ENCODE data around the gene OPN3.

Gene OPN3

DNA sequence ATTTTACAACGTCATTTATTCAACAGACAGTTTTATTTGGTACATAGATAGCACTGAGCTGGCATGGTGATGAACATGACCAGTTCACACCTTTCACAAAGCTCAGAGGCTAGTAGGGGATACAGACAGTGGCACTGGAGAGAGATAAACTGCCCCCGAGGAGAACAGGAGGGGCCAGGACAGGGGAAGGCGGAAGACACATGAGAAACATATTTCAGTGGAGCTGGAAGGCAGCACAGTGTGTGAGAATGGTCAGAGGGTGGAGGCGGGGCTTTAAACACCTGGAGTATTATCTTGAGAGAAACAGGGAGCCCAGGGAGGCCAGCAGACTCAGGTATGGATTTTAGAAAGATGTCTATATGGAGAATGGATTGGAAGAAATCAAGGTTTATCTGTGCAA lies 49.5 kb downstream of the OPN3 start:
- no peak for DNase-seq (ENCODE audit: low read depth in 2 of 2)

DNA sequence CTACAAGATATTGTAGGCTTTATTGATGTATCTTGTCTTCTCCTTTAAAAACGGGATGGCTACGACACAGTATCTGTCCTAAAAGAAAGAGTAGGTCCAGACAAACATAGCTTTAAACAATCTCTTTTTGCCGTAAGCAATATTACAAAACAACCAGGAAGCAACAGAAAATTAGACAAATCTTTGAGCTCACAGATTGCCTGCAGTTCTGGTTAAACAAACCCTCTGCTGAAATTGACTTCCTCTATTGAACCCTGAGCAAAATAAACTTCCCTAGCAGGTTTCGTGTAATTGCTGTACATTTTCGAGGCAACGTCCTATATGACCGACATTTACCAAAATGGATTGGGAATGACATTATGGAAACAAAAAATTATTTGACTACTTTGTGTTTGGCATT lies 50.6 kb downstream of the OPN3 start:
- no peak for DNase-seq (ENCODE audit: low read depth in 2 of 2)

DNA sequence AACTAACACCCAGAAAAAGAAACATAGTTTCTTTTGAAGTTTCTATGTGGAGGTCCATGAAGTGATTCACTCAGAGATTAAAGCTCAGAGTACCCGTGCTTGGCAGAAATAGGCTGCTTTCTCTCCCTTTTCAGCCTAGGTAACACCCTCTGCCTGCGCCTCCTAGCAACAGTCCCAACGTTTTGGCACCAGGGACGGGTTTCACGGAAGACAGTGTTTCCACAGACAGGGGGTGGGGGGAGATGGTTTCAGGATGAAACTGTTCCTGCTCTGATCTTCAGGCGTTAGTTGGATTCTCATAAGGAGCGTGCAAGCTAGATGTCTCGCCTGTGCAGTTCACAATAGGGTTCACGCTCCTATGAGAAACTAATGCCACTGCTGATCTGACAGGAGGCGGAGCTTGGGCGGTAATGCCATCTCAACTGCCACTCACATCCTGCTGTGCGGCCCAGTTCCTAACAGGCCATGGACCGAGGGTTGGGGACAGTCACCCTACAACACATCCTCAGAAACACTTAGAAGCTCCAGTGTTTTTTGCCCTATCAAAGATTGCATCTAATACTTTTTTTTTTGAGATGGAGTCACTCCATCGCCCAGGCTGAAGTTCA lies 53.2 kb downstream of the OPN3 start:
- no peak for DNase-seq (ENCODE audit: low read depth in 2 of 2)

DNA sequence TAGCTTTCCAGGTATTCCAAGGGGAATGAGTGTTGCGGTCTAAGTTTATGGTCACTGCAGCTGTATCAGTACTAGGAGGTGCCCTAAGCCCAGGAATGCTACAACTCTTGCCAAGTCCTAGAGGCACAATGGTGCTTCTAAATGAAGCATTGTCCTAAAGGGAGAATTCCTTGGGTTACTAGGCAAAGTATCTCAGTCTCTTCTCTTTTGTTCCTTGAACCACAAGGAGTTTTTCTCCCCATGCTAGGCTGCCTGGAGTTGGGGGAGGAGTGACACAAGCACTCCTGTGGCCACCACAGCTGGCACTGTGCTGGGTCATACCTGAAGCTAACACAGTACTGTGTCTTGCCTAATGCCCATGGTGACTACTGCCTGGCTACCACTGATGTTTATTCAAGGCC lies 57.2 kb downstream of the OPN3 start:
- no peak for DNase-seq (ENCODE audit: low read depth in 2 of 2)

DNA sequence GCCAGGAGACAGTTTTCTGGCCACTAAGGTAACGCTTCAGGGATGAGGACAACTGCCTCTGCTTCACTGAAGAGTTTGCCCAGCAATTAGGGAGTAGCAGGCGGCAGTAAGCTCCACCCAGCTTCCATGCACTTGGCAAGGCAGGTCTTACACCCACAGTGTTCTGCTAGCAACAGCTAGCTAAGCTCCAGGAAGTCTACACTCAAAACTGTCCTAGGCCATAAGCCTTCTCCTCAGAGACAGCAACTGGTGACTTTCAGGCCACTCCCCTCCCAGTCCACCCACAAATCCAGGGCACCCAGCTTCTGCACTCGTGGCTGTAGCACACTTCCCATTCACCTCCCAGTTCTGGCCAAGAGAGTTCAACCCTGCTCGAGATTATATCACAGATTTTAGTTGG lies 60.7 kb downstream of the OPN3 start:
- no peak for DNase-seq (ENCODE audit: low read depth in 2 of 2)

DNA sequence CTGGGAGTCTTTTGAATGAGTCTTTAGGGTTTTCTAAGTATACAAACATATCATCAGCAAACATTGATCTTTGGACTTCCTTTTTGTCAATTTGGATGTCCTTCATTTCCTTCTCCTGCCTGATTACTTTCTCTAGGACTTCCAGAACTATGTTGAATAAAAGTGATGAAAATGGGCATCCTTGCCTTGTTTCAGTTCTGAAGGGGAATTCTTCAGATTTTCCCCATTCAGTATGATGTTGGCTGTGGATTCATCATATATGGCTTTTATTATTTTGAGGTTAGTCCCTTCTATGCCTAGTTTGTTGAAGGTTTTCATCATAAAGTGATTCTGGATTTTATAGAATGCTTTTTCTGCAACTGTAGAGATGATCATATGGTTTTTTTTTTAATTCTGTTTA lies 66.0 kb downstream of the OPN3 start:
- no peak for DNase-seq (ENCODE audit: low read depth in 2 of 2)

DNA sequence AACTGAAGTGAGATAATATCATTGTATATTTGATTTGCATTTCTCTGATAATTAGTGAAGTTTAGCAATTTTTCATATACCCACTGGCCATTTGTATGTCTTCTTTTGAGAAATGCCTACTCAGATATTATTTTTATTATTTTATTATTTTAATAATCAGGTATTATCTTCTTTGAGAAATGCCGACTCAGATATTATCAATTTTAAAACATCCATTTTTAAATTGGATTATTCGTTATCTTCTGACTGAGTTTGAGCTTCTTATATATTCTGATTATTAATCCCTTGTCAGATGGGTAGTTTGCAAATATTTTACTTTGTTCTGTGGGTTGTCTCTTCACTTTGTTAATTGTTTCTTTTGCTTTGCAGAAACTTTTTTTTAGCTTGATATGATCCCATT lies 70.3 kb downstream of the OPN3 start:
- DNase-seq (ENCODE audit: low read depth in 2 of 2), result no peak

DNA sequence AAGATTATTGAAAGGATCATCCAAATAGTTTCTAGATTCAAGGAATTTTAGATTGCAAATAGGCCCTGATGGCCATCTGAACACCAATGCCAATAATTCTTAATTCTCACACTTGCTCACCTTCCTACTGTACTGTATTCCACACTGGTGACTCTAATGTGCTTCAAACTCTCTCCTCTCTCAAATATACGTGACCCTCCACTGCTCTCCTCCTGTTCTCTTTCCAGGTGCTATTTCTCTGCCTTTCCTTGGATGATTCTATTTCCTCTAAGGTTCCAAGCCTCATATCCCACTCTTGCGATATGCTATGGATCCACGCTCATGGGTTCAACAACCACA lies 79.4 kb downstream of the OPN3 start:
- no peak for DNase-seq (ENCODE audit: low read depth in 2 of 2)

DNA sequence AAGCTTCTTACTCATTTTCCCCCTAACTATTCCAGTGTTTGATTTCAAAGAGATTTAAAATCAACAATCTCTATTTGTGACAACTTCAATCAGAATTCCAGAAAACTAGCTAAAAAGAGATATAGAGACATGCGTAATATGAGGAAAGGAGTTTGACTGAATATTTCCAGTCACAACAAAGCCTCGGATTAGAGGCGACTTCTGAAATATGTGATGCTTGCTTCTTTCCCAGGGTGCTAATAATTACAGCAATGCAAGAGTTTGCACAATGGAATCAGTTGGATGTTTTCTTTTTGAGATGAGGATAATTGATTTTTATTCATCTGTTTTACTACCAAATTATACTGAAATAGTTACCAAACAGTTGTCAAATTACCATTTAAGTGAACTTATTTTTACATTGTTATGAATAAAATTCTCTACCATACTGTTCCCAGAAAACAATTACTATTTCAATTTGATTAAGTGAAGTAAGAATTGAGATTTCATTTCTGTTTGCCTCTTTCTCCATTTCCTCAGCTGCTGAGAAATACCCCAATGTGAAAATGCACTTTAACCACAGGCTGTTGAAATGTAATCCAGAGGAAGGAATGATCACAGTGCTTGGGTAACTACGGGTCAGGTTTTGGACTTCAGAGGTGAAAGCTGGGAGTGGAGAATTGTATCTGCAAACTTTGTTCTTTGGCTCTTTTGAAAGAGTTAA lies 79.9 kb downstream of the OPN3 start:
- no peak for DNase-seq (ENCODE audit: low read depth in 2 of 2)

DNA sequence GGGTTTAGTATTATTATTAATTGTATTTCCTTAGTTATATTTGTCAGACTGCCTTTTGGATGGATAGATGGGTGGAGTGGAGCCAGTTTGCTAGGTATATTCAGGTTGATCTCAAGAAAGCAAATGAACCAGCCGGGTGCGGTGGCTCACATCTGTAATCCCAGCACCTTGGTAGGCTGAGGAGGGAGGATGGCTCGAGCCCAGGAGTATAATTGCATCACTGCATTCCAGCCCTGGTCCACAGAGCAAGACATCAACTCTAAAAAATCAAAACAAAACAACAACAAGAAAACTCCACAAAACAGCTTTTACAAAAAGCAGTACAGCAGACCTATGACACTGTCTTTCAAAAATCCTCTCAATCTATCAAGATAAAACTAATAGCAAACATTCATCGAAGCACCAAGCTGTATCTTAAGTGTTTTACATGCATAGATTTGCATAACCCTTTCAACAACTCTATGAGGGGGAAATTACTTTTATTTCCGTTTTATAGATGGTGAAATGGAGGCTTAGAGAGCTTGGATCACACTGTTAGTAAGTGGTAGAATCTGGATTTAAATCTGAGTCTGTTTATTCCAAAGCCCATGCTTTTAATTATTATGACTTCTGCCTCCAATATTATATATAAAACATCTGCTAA lies 82.5 kb downstream of the OPN3 start:
- no peak for DNase-seq (ENCODE audit: low read depth in 2 of 2)

DNA sequence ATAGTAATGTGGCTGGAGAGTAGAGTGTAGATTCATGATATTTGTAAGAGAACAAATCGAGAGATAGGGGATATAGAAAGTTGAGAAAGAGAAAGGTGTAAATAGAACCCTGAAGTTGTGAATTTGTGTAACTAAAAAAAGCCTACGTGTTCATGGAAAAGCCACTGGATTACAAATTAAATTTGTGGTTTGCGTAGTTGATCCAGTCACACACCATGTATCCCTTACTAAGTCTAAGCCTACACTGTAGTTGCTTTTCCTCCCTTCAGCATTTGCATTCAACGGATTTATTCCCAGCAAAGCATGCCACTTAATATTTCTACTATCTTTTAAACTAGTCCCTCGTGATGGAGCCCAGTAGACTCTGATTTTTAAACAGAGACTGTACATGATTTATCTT lies 83.1 kb downstream of the OPN3 start:
- no peak for DNase-seq (ENCODE audit: low read depth in 2 of 2)

DNA sequence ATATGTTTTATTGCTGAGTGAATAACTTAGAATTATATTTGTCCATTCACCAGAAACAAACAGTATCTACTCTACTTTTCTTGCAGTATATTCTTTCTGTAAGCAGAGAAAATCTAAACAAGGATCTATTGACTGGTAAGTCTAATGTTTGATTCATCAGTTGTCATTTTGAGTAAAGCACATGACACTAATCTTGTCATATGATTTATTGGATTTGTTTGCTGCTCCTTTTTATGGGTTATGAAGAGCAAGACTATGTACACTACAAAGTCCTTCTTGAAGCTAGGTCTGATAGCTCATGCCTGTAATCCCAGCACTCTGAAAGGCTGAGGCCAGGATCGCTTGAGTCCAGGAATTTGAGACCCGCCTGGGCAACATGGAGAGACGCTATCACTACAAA lies 84.6 kb downstream of the OPN3 start:
- no peak for DNase-seq (ENCODE audit: low read depth in 2 of 2)

DNA sequence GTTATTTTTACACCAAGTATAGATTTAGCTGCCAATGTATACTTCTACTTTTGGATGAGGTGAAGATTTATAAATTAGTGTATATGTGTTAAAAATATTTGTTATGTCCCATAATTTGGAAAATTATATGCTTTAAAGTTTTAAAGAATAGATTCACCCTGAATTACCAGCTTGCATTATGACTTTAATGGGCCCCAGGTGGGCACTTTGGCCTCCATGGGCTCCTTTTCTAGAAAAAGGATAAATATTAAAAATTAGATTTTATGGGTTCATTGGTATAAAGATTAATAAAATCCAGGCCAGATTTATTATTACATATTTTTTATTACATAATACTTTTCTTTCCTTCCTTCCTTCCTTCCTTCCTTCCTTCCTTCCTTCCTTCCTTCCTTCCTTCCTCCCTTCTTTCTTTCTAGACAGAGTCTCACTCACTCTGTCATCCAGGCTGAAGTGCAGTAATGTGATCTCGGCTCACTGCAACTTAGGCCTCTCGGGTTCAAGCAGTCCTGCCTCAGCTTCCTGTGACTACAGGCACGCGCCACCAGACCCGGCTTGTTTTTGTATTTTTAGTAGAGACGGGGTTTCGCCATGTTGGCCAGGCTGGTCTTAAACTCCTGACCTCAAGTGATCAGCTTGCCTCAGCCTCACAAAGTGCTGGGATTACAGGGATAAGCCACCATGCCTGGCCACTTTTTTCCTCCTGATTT lies 86.1 kb downstream of the OPN3 start:
- no peak for DNase-seq (ENCODE audit: low read depth in 2 of 2)

DNA sequence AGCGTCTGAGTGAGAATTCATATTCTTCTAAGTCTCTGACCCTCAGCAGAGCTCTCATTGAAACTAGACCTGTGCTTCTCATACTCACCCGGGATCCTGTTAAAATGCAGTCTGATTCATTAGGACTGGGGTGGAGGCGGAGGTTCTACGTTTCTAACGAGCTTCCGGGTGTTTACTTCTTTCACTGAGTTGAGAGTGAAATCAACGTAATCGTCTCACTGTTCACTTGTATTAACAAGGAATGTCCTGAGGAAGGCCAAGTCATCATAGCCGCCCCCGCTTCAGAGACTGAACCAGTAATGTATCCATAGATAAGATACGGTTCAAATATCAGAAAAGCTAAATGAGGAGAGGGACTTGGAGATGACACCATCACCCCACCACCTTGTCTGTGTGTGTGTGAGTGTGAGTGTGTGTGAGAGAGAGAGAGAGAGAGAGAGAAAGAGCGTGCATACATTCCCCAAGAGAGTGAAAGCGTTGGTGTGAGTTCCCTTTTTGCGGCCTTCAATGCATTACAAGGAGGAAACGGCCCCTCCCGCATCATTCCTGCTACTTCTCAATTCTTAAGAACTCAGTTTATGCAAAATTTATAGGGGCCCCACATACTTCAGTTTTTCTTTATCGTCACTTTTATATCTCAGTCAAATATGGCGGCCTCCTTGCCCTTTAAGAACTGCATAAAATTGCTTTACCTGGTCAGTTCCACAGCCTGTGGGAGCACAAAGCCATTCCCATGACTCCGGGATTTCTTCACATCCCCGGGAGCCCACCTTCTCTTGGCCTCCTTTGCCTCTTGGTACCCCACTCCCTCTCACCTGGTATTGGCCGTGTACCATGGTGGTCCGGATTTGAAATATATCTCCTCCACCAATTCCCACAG lies 88.2 kb downstream of the OPN3 start:
- DNase-seq (ENCODE audit: low read depth in 2 of 2), result no peak

DNA sequence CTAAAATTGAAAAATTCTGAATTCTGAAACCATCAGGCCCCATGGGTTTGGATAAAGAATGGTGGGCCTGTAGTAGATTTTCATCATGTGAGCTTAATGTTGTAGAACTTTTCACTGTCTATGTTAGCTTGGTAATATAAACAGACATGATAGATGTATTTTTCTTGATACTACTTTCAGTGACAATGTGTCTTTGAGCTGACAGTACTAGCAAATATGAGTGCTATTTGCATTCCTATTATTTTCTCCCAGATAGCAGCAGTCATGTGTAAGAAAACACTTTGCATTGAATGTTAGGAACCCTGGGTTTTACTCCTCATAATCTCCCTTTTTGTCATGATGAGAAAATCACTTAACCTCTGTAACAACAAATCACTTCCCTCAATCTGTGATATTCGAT lies 89.9 kb downstream of the OPN3 start:
- DNase-seq (ENCODE audit: low read depth in 2 of 2), result no peak

DNA sequence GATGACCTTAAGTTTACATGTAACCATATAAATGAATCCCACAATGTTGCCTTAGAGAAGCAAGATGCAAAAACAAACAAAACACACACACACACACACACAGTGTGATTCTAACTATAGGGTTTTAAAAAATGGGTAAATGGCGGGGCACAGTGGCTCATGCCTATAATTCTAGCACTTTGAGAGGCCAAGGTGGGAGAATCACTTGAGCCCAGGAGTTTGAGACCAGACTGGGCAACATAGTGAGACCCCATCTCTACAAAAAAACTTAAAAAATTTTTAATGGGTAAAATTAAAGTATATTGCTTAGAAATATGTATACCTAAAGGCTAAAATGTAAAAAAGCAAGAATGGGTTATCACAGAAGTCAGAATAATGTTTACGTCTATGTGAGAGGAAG lies 92.2 kb downstream of the OPN3 start:
- DNase-seq (ENCODE audit: low read depth in 2 of 2), result no peak
